ENCODE measurements around the gene CCL23. TPM values are rescaled to one million over a fixed set of nuclear protein-coding genes. Genes with fewer than 3 reads are reported as not detected.
"Not testable (repeated sequence)": the region's sequence is repeated elsewhere in the genome, so short reads cannot be mapped to it uniquely, and the experiment has no call there.

Gene CCL23
- total and polyA plus RNA-seq, 10 donors, result 1.6 to 40.6 (median 10.8) TPM

- TF ChIP-seq POLR2A (IDR thresholded peaks at IDR 0.05) (no peak), POLR2AphosphoS5 (IDR thresholded peaks at IDR 0.05) (no peak)
- TF ChIP-seq, protein P1, sequence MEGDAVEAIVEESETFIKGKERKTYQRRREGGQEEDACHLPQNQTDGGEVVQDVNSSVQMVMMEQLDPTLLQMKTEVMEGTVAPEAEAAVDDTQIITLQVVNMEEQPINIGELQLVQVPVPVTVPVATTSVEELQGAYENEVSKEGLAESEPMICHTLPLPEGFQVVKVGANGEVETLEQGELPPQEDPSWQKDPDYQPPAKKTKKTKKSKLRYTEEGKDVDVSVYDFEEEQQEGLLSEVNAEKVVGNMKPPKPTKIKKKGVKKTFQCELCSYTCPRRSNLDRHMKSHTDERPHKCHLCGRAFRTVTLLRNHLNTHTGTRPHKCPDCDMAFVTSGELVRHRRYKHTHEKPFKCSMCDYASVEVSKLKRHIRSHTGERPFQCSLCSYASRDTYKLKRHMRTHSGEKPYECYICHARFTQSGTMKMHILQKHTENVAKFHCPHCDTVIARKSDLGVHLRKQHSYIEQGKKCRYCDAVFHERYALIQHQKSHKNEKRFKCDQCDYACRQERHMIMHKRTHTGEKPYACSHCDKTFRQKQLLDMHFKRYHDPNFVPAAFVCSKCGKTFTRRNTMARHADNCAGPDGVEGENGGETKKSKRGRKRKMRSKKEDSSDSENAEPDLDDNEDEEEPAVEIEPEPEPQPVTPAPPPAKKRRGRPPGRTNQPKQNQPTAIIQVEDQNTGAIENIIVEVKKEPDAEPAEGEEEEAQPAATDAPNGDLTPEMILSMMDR (IDR thresholded peaks at IDR 0.05 in 8 of 11, conservative IDR thresholded peaks at IDR 0.05 in 3 of 11), result no peak
- Histone ChIP-seq H3K27ac (peak within 1 kb of the TSS in 2 of 8 donors; percentile 9 to 28), H3K27me3 (replicated peaks in 1 of 7) (no peaks in the 10 kb centered on the region), H3K9me3 (no peaks in the 10 kb centered on the region), H3K4me1 (peaks cover 3 to 32% (median 18%) of the 10 kb centered on the region in 6 donors), H3K4me3 (no peak within 1 kb of the TSS), H3K36me3 (no peaks in the 10 kb centered on the region)
- no peak for DNase-seq
- intact Hi-C loops (cut with DNase I; ENCODE audit: low total_unique reads), result no loop called here
- 65 to 80% (median 71%) methylated on average over 6 of the region's 6 CpGs for WGBS, 5 donors
Observed at GRCh38 chr17:36001110-36001771, 16.5 kb downstream of the CCL23 start, which contains the start of gene CCL15. TSS of gene CCL15 (minus strand) at chr17:36001553. CDS start at chr17:36001492, 61 bp downstream.

DNA sequence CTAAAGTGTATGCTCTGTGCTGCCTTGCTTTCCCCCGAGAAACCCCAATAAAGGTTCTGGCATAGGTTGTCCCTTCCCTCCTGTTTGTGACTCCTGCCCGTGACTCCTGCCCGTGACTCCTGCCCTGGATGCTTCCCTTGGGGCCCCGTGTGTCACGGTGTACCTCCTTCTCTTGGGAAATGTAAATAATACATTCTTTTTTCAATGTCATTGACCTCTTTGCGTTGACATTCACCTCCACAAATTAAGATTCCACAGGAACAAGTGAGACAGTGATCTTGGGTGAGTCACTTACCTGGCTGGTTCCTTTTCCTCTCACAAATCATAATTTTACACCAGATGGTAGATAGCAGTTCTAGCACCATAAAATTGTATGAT, 17.1 kb downstream of the CCL23 start:
- intact Hi-C loops (cut with DNase I; ENCODE audit: low total_unique reads), result no loop called here

DNA sequence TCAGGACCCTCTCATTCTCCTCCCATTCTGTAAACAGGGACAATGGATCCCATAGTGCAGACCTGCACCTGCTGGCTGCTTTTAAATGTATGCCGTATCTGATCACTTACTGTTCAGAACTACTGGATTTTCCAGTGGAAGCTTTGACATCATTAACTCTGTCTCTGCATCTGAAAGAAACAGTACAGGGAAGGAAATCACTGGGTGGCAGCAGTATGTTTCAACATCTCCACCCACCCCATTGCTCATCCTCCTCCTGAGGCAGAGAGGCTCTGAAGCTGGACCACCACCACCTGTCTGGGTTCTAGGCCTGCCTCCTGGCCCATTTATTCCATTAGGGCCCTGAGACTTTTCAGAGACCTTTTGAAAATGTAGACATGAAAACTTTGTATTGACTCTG, 19.0 kb downstream of the CCL23 start:
- intact Hi-C loops (cut with DNase I; ENCODE audit: low total_unique reads), result no loop called here
- H3K9me3 ChIP-seq, result peaks cover 0 to 5% (median 0%) of the 10 kb centered on the region in 8 donors

More for the DNA sequence above, 17.1 kb downstream of the CCL23 start:
- 76 to 84% (median 82%) methylated on average over 6 of the region's 6 CpGs for WGBS, 5 donors
- TF ChIP-seq POLR2A (IDR thresholded peaks at IDR 0.05), result no peak
- TF ChIP-seq POLR2AphosphoS5 (IDR thresholded peaks at IDR 0.05), result no peak
- TF ChIP-seq, protein P1 (IDR thresholded peaks at IDR 0.05 in 8 of 11, conservative IDR thresholded peaks at IDR 0.05 in 3 of 11), result no peak
- Histone ChIP-seq H3K9me3 (no peaks in the 10 kb centered on the region), H3K4me3 (no peak overlapping the region), H3K27me3 (replicated peaks in 1 of 7) (no peaks in the 10 kb centered on the region), H3K27ac (no peak overlapping the region), H3K4me1 (peaks cover 3 to 36% (median 18%) of the 10 kb centered on the region in 6 donors), H3K36me3 (no peaks in the 10 kb centered on the region)
- no peak for DNase-seq

GRCh38 chr17:35998018-35998545, 19.7 kb downstream of the CCL23 start:
- Histone ChIP-seq H3K36me3 (no peaks in the 10 kb centered on the region), H3K4me3 (no peak overlapping the region), H3K4me1 (peaks cover 0 to 25% (median 11%) of the 10 kb centered on the region in 6 donors), H3K9me3 (peaks cover 0 to 5% (median 0%) of the 10 kb centered on the region in 8 donors), H3K27ac (no peak overlapping the region), H3K27me3 (replicated peaks in 1 of 7) (no peaks in the 10 kb centered on the region)
- DNase-seq, result no peak
- WGBS, 5 donors, result 74 to 91% (median 80%) methylated on average over 11 of the region's 11 CpGs
- TF ChIP-seq, protein P1 (IDR thresholded peaks at IDR 0.05 in 8 of 11, conservative IDR thresholded peaks at IDR 0.05 in 3 of 11), result no peak
- TF ChIP-seq POLR2A (IDR thresholded peaks at IDR 0.05) (no peak), POLR2AphosphoS5 (IDR thresholded peaks at IDR 0.05) (no peak)
- intact Hi-C loops (cut with DNase I; ENCODE audit: low total_unique reads), result no loop called here

More for the DNA sequence above, 19.0 kb downstream of the CCL23 start:
- Histone ChIP-seq H3K27me3 (replicated peaks in 1 of 7) (no peaks in the 10 kb centered on the region), H3K4me3 (no peak overlapping the region), H3K4me1 (peaks cover 0 to 28% (median 12%) of the 10 kb centered on the region in 6 donors), H3K27ac (no peak overlapping the region), H3K36me3 (no peaks in the 10 kb centered on the region)
- DNase-seq, result no peak
- 84 to 95% (median 89%) methylated on average over 1 of the region's 1 CpG for WGBS, 5 donors
- TF ChIP-seq, protein P1 (IDR thresholded peaks at IDR 0.05 in 8 of 11, conservative IDR thresholded peaks at IDR 0.05 in 3 of 11), result no peak

- H3K27ac ChIP-seq; DNase-seq; H3K27me3 ChIP-seq (replicated peaks in 1 of 7); H3K36me3 ChIP-seq; H3K4me3 ChIP-seq; intact Hi-C loops (cut with DNase I; ENCODE audit: low total_unique reads); H3K9me3 ChIP-seq: not testable (repeated sequence)
- 58 to 85% (median 70%) methylated on average over 2 of the region's 2 CpGs for WGBS, 5 donors
- H3K4me1 ChIP-seq, result peaks cover 0 to 17% (median 1%) of the 10 kb centered on the region in 6 donors
Observed at GRCh38 chr17:35995346-35995745, 22.4 kb downstream of the CCL23 start.

Measured in spleen (tissue), 11 donors.